ENCODE data around the gene SPIRE2. TPM values are rescaled to one million over a fixed set of nuclear protein-coding genes. Genes with fewer than 3 reads are reported as not detected.

The SPIRE2 gene
- total and polyA plus RNA-seq, 2 of the 4 experiments (the other 2 are of a cell fraction): 0.72 to 1.9 TPM

DNA sequence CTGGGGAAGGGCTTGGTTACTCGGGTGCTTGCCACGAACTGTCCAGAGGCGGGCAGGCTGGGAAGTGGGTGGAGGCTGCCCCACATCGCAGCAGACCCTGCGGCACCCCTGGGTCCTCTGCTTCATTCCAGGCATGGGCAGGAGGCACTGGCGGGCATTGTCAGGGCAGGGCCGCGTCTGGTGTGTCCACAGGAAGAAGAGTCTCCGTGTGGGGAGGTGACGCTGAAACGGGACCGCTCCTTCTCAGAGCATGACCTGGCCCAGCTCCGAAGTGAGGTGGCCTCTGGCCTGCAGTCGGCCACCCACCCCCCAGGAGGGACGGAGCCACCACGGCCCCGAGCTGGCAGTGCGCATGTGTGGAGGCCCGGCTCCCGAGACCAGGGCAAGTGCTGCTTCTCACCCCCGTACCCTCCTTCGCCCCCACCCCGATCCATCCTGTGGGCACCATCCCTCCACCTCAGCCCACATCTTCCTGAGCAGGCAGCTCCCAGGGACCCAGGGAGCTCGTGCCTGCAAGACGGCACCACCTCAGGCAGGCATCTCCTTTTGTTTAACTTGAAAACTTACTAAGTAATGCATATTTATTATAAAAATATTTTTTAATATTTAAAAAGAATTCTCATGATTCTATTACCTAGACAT is 30.8 kb downstream of the SPIRE2 start:
- no peak overlapping the region for H2AFZ ChIP-seq (replicated peaks; ENCODE audit: low read length, poor library complexity)
- no peaks in the 10 kb centered on the region for H3K9me3 ChIP-seq (ENCODE audit: control insufficient read depth, insufficient read depth, low read length)
- no peak overlapping the region for H4K8ac ChIP-seq (ENCODE audit: low read depth in 2 of 2, low read length in 2 of 2)
- no peaks in the 10 kb centered on the region; a peak in 1 of 4 replicates for H3K79me1 ChIP-seq (ENCODE audit: low read depth in 1 of 2, low read length in 2 of 2)
- intact Hi-C loops (cut with micrococcal nuclease): no loop called here
- H3K23ac ChIP-seq (ENCODE audit: low read depth, low read length): no peak overlapping the region
- ChIA-PET POLR2A (ENCODE audit: unreplicated experiment) (no interaction called here), CTCF (interaction anchor here (1.0 to 4.2 kb wide), 2 partner anchors 69 to 159 kb away, joined by 3 to 19 read pairs; partner anchors contain the start of gene SPATA2L)
- H2BK15ac ChIP-seq (ENCODE audit: low read depth, low read length): no peak overlapping the region
- no peaks in the 10 kb centered on the region for H3K36me3 ChIP-seq (ENCODE audit: control insufficient read depth, insufficient read depth, low read length)
- H2AK5ac ChIP-seq (ENCODE audit: low read depth, low read length): no peak overlapping the region
- H3K27me3 ChIP-seq (ENCODE audit: control insufficient read depth, insufficient read depth, low read length): no peaks in the 10 kb centered on the region
- H3K4me3 ChIP-seq (ENCODE audit: insufficient read depth, low read depth, low read length): no peak overlapping the region
- 0 out of 2 replicates have a peak, but pooled peaks cover 8% of the 10 kb centered on the region for H4K20me1 ChIP-seq (ENCODE audit: insufficient read depth, low read length)
- WGBS, 2 experiments (ENCODE audit: extremely low coverage in 2 of 2, insufficient read length in 1 of 2): 90% methylated on average over 12 of the region's 25 CpGs; no CpG with 5 or more reads in 1 of the 2 experiments
- no peak overlapping the region for H3K4ac ChIP-seq (ENCODE audit: low read depth, low read length)
- ATAC-seq (ENCODE audit: low read depth) (no peak), DNase-seq (no peak)
- in situ Hi-C loops (cut with MboI; ENCODE audit: low sequenced_read_pairs): no loop called here
- TF ChIP-seq CEBPB (IDR thresholded peaks at IDR 0.05; ENCODE audit: low read depth, low read length) (no peak), MAFK (IDR thresholded peaks at IDR 0.05; ENCODE audit: low read depth, low read length) (no peak), RFX5 (IDR thresholded peaks at IDR 0.05; ENCODE audit: low read depth, low read length) (no peak), NFE2L2 (IDR thresholded peaks at IDR 0.05; ENCODE audit: low read depth, low read length) (no peak), MAZ (IDR thresholded peaks at IDR 0.05; ENCODE audit: borderline replicate concordance, low read depth, low read length) (no peak), SMC3 (IDR thresholded peaks at IDR 0.05; ENCODE audit: low read depth, low read length) (no peak), CHD1 (IDR thresholded peaks at IDR 0.05; ENCODE audit: low read depth, low read length) (no peak)
- TF ChIP-seq, protein P1, sequence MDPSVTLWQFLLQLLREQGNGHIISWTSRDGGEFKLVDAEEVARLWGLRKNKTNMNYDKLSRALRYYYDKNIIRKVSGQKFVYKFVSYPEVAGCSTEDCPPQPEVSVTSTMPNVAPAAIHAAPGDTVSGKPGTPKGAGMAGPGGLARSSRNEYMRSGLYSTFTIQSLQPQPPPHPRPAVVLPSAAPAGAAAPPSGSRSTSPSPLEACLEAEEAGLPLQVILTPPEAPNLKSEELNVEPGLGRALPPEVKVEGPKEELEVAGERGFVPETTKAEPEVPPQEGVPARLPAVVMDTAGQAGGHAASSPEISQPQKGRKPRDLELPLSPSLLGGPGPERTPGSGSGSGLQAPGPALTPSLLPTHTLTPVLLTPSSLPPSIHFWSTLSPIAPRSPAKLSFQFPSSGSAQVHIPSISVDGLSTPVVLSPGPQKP (IDR thresholded peaks at IDR 0.05; ENCODE audit: borderline replicate concordance, low read depth, low read length): no peak
- TF ChIP-seq, protein P2, sequence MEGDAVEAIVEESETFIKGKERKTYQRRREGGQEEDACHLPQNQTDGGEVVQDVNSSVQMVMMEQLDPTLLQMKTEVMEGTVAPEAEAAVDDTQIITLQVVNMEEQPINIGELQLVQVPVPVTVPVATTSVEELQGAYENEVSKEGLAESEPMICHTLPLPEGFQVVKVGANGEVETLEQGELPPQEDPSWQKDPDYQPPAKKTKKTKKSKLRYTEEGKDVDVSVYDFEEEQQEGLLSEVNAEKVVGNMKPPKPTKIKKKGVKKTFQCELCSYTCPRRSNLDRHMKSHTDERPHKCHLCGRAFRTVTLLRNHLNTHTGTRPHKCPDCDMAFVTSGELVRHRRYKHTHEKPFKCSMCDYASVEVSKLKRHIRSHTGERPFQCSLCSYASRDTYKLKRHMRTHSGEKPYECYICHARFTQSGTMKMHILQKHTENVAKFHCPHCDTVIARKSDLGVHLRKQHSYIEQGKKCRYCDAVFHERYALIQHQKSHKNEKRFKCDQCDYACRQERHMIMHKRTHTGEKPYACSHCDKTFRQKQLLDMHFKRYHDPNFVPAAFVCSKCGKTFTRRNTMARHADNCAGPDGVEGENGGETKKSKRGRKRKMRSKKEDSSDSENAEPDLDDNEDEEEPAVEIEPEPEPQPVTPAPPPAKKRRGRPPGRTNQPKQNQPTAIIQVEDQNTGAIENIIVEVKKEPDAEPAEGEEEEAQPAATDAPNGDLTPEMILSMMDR (conservative IDR thresholded peaks at IDR 0.05; ENCODE audit: low read depth, low read length): no peak
- TF ChIP-seq, protein P3, sequence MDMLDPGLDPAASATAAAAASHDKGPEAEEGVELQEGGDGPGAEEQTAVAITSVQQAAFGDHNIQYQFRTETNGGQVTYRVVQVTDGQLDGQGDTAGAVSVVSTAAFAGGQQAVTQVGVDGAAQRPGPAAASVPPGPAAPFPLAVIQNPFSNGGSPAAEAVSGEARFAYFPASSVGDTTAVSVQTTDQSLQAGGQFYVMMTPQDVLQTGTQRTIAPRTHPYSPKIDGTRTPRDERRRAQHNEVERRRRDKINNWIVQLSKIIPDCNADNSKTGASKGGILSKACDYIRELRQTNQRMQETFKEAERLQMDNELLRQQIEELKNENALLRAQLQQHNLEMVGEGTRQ (IDR thresholded peaks at IDR 0.05; ENCODE audit: low read depth, low read length): no peak
- H4K5ac ChIP-seq (ENCODE audit: low read depth, low read length): no peak overlapping the region
- H2BK20ac ChIP-seq (ENCODE audit: low read depth, low read length): no peak overlapping the region
- H2AK9ac ChIP-seq (replicated peaks; ENCODE audit: low read depth, low read length, poor library complexity): no peak overlapping the region
- H2BK5ac ChIP-seq (ENCODE audit: low read depth, low read length, poor library complexity, severe bottlenecking): no peak overlapping the region
- H3K18ac ChIP-seq (ENCODE audit: low read depth, low read length): no peak overlapping the region
- no peak overlapping the region for H3K4me2 ChIP-seq (ENCODE audit: low read depth, low read length)
- no peak overlapping the region for H3K27ac ChIP-seq (ENCODE audit: insufficient read depth, low read length)
- H4K91ac ChIP-seq (ENCODE audit: insufficient read depth, low read depth, low read length): no peak overlapping the region
- no peak overlapping the region for H2BK120ac ChIP-seq (ENCODE audit: low read depth, low read length)
- no TSS peak for BruUV-seq (replicated peaks)
- dilution Hi-C loops (cut with HindIII; ENCODE audit: low sequenced_read_pairs, unreplicated experiment): no loop called here
- H3K9ac ChIP-seq (ENCODE audit: low read depth, low read length): no peak overlapping the region
- no peak overlapping the region for H3K14ac ChIP-seq (replicated peaks; ENCODE audit: low read depth, low read length)
- H3K9me1 ChIP-seq (ENCODE audit: insufficient read depth, low read length): peaks cover 3% of the 10 kb centered on the region; the same call in 1 of the 2 replicates
- H3K4me1 ChIP-seq (ENCODE audit: control insufficient read depth, insufficient read depth, low read length): peaks cover 1% of the 10 kb centered on the region
- H3K56ac ChIP-seq (ENCODE audit: extremely low read depth, insufficient read depth, low read length): no peak overlapping the region

All from IMR-90 (cell line).